IPS DF 6.9 (cell line): ENCODE results near the gene MT1H.
"Not testable (repeated sequence)": the region's sequence is repeated elsewhere in the genome, so short reads cannot be mapped to it uniquely, and the experiment has no call there.

Source experiments
- DNase-seq: peaks from one replicate; pipeline ENCODE4 v3.0.0-alpha.2; 2013; ENCODE audit warnings: low read depth, low spot score
- H3K27ac ChIP-seq: one replicate; pipeline ENCODE4 v1.5.1; 2013; ENCODE audit warnings: low read length, control low read depth
- H3K27me3 ChIP-seq: 2 replicates; pipeline ENCODE4 v1.6.1; 2013; ENCODE audit warnings: mild to moderate bottlenecking, low read length; ENCODE audit not compliant: control insufficient read depth, insufficient read depth
- H3K36me3 ChIP-seq: 2 replicates; pipeline ENCODE4 v1.6.1; 2013; ENCODE audit warnings: low read length; ENCODE audit not compliant: control insufficient read depth, insufficient read depth
- H3K4me1 ChIP-seq: 2 replicates; pipeline ENCODE4 v1.6.1; 2013; ENCODE audit warnings: low read length; ENCODE audit not compliant: control insufficient read depth, insufficient read depth
- H3K4me3 ChIP-seq: 2 replicates; pipeline ENCODE4 v1.5.1; 2013; ENCODE audit warnings: mild to moderate bottlenecking, low read length
- H3K9me3 ChIP-seq: 2 replicates; pipeline ENCODE4 v1.6.1; 2013; ENCODE audit warnings: low read length, inconsistent platforms; ENCODE audit not compliant: control insufficient read depth, insufficient read depth
- WGBS: extraction: QIAGEN DNeasy Blood & Tissue Kit; methylation state at CpG from one replicate; pipeline ENCODE4 v1.1.7; 2013; ENCODE audit warnings: mixed read lengths, missing lambda C conversion rate; ENCODE audit not compliant: insufficient read length, insufficient coverage; 5-methylcytosine and 5-hydroxymethylcytosine counted together

Gene MT1H

DNA sequence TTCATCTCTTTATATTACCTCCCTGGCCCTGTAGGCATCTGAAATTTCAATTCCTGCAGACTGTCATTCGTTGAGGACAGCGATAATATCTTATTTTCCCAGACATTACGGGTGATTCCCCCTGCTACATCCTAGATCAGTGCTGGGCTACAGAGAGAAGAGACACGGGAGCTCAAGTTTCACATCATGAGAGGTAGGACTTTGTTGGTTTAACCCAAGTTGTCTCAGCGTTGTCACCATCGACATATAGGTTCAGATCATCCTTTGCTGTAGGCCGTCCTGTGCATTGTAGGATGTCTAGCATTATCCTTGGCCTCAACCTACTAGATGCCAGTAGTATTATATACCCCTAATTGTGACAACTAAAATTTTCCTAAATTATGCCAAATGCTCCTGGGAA is 31.9 kb downstream of the MT1H start:
- no peak for DNase-seq
- H3K27ac ChIP-seq: no peak overlapping the region
- H3K4me1 ChIP-seq: no peaks in the 10 kb centered on the region
- no peaks in the 10 kb centered on the region for H3K36me3 ChIP-seq
- H3K9me3 ChIP-seq: peaks cover 2% of the 10 kb centered on the region; the same call in 1 of the 2 replicates
- WGBS: no CpG with 5 or more reads among the region's 7 CpGs
- no peaks in the 10 kb centered on the region for H3K27me3 ChIP-seq
- H3K4me3 ChIP-seq: no peak overlapping the region

DNA sequence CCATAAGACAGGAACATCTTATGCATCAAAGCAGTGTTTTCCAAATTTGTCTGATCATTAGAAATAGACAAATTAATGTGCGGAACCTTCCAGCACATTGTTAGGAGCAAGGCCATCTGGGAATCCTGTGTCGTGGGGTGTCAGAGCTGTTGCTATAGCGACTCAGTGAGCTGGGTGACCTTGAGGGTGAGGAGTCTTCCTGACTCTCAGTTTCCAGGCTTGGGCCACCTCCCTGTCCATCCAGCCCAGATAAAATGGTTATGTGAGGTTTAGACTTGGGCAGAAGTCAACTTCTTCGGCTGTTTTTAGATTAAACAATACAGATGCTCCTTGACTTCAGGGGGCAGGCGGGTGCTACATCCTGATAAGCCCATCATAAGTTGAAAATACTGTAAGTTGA is 33.2 kb downstream of the MT1H start:
- no peak overlapping the region for H3K27ac ChIP-seq
- no peaks in the 10 kb centered on the region for H3K36me3 ChIP-seq
- H3K4me3 ChIP-seq: no peak overlapping the region

DNA sequence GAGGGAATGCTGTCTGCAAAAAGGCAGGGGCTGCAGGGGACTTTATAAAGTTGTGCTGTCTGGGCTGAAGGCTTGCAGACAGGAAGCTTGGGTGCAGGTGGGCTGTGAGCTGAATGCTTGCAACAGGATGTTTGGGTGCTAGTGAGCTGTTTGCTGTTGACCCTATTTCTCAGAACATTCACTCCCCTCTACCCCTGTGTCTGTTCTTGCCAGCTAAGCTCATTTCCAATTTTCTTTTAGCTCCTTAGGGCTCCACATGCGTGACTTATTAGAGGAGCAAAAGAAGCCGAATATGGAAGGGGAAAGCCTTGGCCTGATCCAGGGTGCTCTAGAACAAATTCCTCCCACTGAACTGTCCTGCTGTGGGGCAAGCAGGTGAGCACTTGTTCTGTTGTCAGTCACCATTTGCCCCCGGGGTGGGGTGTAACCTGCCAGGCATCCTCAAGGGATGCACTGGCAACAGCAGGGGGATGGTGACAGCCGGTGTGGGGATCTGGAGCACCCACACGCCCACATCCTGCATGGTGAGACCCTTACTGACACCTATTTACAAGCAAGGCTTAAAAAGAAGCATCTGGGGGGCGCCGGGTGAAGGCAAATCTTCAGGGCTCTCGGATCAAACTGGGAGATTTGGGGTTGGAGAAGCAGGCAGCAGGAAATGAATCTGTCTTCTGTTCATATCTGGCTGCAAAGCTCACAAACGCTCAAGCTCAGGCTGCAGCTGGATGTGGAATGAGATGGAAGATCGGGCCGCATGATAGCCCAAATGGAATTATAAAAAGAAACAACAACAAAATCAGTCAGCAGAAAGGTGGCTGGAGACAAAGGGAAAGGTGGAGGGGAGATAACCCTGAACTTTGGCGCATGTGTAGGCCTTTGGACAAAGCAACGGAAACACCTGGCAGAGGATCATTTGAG is 39.2 kb downstream of the MT1H start:
- Histone ChIP-seq H3K4me1 (no peaks in the 10 kb centered on the region), H3K4me3 (no peak overlapping the region), H3K27ac (no peak overlapping the region), H3K9me3 (no peaks in the 10 kb centered on the region), H3K27me3 (no peaks in the 10 kb centered on the region), H3K36me3 (no peaks in the 10 kb centered on the region)
- no CpG with 5 or more reads among the region's 13 CpGs for WGBS
- no peak for DNase-seq

More for the DNA sequence above, 33.2 kb downstream of the MT1H start:
- Histone ChIP-seq H3K9me3 (no peaks in the 10 kb centered on the region), H3K27me3 (no peaks in the 10 kb centered on the region), H3K4me1 (no peaks in the 10 kb centered on the region)
- WGBS: no CpG with 5 or more reads among the region's 5 CpGs
- DNase-seq: no peak

DNA sequence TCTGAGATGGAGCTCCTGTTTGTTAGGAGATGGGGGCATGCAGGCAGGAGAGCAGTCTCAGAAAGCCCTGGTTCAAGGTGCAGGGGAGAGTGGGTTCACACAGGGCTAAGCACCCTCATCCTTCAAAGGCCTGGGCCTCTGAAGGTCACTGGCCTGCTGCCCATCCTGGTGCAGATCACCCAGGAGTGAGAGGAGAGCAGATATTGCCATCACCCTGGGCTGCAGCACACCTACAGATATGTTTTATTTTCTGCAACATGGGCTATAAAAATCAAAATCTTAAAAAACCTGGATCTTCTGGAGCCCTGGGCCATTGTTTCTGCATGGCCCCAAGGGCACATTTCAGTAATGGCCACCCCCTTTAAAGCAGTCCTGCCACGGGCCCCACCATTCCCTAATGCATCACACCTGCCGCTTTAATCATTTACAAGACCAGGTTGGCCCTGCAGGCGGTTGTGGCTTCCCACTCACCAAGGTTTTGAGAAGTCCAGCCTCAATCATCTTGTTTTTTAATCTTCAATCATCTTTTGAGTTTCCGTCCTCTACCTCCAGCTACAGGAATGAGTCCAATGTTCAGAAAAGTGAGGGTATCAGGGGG is 39.9 kb downstream of the MT1H start:
- Histone ChIP-seq H3K4me3 (no peak overlapping the region), H3K27ac (no peak overlapping the region), H3K27me3 (no peaks in the 10 kb centered on the region), H3K36me3 (no peaks in the 10 kb centered on the region), H3K9me3 (no peaks in the 10 kb centered on the region), H3K4me1 (no peaks in the 10 kb centered on the region)
- WGBS: no CpG with 5 or more reads among the region's 4 CpGs
- no peak for DNase-seq

DNA sequence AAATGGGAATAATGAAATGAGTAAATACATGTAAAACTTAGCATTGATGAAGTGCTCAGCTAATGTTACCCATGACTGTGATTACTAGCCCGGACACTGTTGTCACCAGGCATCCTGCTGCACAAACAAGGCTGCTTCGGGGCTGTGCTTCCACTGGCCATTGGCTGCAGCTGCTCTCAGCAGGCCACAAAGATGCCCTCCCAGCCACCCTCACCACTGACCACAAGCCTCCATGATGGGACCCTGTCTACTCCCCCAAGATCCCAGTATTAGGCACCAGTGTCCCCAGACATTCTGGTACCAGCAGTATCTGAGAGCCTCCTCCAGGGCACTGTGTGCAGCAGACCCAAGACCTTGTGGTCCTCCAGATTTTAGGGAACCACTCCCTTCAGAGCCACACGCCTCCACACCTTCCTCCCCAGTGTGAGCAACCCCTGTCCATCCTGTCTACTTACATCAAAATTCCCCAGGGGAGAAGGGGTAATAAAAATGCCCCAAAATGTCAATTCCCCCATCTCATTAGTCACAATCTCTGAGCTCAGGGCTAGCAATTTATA is 40.6 kb downstream of the MT1H start:
- no peaks in the 10 kb centered on the region for H3K4me1 ChIP-seq
- no peaks in the 10 kb centered on the region for H3K36me3 ChIP-seq
- no peaks in the 10 kb centered on the region for H3K9me3 ChIP-seq
- no peak overlapping the region for H3K4me3 ChIP-seq
- no peaks in the 10 kb centered on the region for H3K27me3 ChIP-seq
- H3K27ac ChIP-seq: no peak overlapping the region
- WGBS: no CpG with 5 or more reads among the region's 3 CpGs
- DNase-seq: no peak

DNA sequence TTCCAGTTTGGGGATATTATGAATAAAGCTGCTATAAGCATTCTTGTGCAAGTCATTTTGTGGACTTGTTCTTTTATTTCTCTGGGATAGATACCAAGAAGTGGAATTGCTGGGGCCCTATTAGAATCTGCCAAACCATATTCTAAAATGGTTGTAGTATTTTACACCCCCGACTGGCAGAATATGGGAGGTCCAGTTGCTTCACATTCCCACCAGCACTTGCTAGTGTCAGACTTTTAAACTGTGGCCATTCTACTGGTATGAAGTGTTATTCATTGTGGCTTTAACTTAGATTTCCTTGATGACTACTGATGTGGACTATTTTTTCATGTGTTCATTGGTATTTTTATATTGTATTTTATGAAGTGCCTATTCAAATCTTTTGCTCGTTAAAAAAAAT is 42.2 kb downstream of the MT1H start:
- WGBS: 100% methylated on average over 1 of the region's 2 CpGs
- H3K9me3 ChIP-seq: no peaks in the 10 kb centered on the region

DNA sequence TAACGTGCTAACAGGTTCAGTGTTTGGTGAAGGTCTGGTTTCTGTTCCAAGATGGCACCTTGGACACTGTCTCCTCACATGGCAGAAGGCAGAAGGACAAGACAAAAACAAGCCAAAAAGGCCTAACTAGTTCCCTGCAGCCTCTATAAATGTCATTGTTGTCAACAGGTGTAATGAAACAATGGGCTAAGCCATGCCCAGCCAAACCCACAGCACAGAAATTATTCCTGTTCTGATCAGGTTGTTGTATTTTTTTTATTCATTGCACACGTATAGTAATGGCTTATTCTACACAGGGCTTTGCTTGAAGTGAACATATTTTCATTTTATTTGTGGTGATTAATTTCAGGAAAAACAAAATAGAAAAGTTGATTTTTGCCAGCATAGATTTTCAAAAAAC is 44.2 kb downstream of the MT1H start:
- WGBS: no CpG with 5 or more reads among the region's 2 CpGs
- H3K9me3 ChIP-seq: no peaks in the 10 kb centered on the region
- no peaks in the 10 kb centered on the region for H3K27me3 ChIP-seq
- no peaks in the 10 kb centered on the region for H3K4me1 ChIP-seq
- no peak overlapping the region for H3K4me3 ChIP-seq
- H3K27ac ChIP-seq: no peak overlapping the region
- H3K36me3 ChIP-seq: no peaks in the 10 kb centered on the region
- DNase-seq: no peak

More for the DNA sequence above, 42.2 kb downstream of the MT1H start:
- Histone ChIP-seq H3K27me3 (no peaks in the 10 kb centered on the region), H3K36me3 (no peaks in the 10 kb centered on the region), H3K4me3 (no peak overlapping the region), H3K27ac (no peak overlapping the region), H3K4me1 (no peaks in the 10 kb centered on the region)
- no peak for DNase-seq

DNA sequence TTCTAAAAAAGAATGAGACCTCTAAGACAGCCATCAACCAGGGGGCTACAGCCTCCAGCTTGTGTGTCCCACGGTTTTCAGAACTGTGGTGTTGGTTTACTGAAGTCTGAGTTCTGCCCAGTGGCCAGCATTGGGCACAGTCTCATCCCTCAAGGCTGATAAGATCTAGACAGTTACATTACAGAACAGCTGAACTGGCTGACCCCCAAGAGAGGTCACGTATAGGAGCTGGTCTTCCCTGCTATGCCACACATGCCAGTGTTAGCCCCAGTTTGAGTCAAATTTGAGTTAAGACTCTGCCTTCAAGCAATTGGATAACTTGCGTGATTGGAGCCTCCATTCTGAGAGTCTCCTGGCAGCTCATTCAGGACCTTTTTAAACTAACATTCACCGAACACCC is 45.5 kb downstream of the MT1H start:
- WGBS: no CpG with 5 or more reads among the region's 4 CpGs
- Histone ChIP-seq H3K27ac (no peak overlapping the region), H3K27me3 (no peaks in the 10 kb centered on the region), H3K4me3 (no peak overlapping the region), H3K4me1 (no peaks in the 10 kb centered on the region), H3K9me3 (no peaks in the 10 kb centered on the region), H3K36me3 (no peaks in the 10 kb centered on the region)
- no peak for DNase-seq

DNA sequence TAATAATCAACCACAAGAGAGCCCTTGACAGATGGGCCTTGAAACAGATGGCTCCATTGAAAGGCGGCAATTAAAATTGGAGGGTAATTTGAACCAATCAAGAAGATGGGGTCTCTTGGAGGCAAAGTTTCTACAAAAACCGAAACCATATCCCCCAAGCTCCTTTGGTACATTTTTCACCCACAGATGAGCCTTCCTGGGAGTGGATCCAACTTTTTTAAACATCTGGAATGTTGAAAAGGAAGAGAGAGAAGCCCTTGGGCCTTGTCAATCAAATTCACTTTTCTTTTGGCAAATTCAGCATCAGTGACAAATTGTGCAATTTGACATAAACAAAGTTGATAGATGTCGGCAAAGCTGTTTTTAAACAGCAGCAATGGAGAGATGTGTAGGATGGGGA is 47.1 kb downstream of the MT1H start:
- no peaks in the 10 kb centered on the region for H3K36me3 ChIP-seq
- H3K9me3 ChIP-seq: no peaks in the 10 kb centered on the region
- WGBS: no CpG with 5 or more reads among the region's 3 CpGs
- no peaks in the 10 kb centered on the region for H3K27me3 ChIP-seq
- H3K27ac ChIP-seq: no peak overlapping the region
- no peaks in the 10 kb centered on the region for H3K4me1 ChIP-seq
- no peak for DNase-seq
- H3K4me3 ChIP-seq: no peak overlapping the region

DNA sequence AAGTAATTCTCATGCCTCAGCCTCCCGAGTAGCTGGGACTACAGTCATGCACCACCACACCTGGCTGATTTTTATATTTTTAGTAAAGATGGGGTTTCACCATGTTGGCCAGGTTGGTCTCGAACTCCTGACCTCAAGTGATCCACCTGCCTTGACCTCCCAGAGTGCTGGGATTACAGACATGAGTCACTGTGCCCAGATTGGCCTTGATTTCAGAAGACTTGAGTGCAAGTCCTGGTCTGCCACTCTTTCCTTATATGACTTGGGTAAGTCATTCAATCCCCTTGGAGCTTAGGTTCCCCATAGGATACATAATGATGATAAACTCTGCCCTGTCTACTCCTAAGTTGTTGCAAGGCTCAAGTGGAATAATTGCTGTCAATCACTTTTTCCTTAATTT is 47.9 kb downstream of the MT1H start:
- not testable (repeated sequence) for H3K9me3 ChIP-seq, H3K4me3 ChIP-seq, H3K27ac ChIP-seq, H3K36me3 ChIP-seq, H3K27me3 ChIP-seq, DNase-seq, H3K4me1 ChIP-seq
- WGBS: no CpG with 5 or more reads among the region's 2 CpGs
